Coronary artery (tissue), 2 donors: ENCODE data around the gene CDK6.

Experiments used
- DNase-seq: peaks from one replicate; pipeline ENCODE4 v3.0.0-alpha.2; 2017; ENCODE audit warnings: low spot score
- H3K27ac ChIP-seq, 2 donors: fragments of 200-600 bp; sonication (generic); one replicate each; pipeline ENCODE4 v1.5.1; 2016 to 2019
- H3K4me3 ChIP-seq: fragments of 200-600 bp; sonication (generic); 2 replicates; pipeline ENCODE4 v1.5.1; 2016; ENCODE audit warnings: mild to moderate bottlenecking, moderate library complexity
- CTCF ChIP-seq: fragments of 200-600 bp; sonication (generic); IDR thresholded peaks from one replicate; pipeline ENCODE4 v1.5.1; 2019; ENCODE audit warnings: antibody characterized with exemption

CDK6 gene

GRCh38 chr7:92671505-92672169 lies 164.7 kb downstream of the CDK6 start:
- DNase-seq, result no peak
- Histone ChIP-seq H3K4me3 (no peak overlapping the region), H3K27ac (no peak overlapping the region)
- TF ChIP-seq CTCF, result no peak

- TF ChIP-seq CTCF, result no peak
- H3K4me3 ChIP-seq, result no peak overlapping the region
- no peak overlapping the region for H3K27ac ChIP-seq
- DNase-seq, result no peak
Measured at GRCh38 chr7:92670204-92670851, 166.0 kb downstream of the CDK6 start.

GRCh38 chr7:92669616-92670165 lies 166.7 kb downstream of the CDK6 start:
- no peak for TF ChIP-seq CTCF
- Histone ChIP-seq H3K4me3 (no peak overlapping the region), H3K27ac (no peak overlapping the region)
- DNase-seq, result no peak

- no peak for DNase-seq
- TF ChIP-seq CTCF, result no peak
- H3K27ac ChIP-seq, result no peak overlapping the region
- no peak overlapping the region for H3K4me3 ChIP-seq
Measured at GRCh38 chr7:92668564-92668963, 167.8 kb downstream of the CDK6 start.

- no peak overlapping the region for H3K27ac ChIP-seq
- H3K4me3 ChIP-seq, result no peak overlapping the region
- no peak for TF ChIP-seq CTCF
- no peak for DNase-seq
Measured at GRCh38 chr7:92667816-92668535, 168.4 kb downstream of the CDK6 start.

- no peak for DNase-seq
- Histone ChIP-seq H3K27ac (no peak overlapping the region), H3K4me3 (no peak overlapping the region)
- no peak for TF ChIP-seq CTCF
Measured at GRCh38 chr7:92665926-92666325, 170.4 kb downstream of the CDK6 start.
